Endothelial cell of umbilical vein (primary cell): ENCODE results near the gene EMP2. TPM values are rescaled to one million over a fixed set of nuclear protein-coding genes. Genes with fewer than 3 reads are reported as not detected.

ENCODE experiments used
- BruUV-seq: library from RNA; stranded (reverse); fragments of 400-500 nt; replicated peaks from 2 replicates; lab custom pipeline; 2021; lab: Mats Ljungman, UMichigan
- CTCF ChIA-PET: fragments of 300-600, 350-600 bp; sonication (Branson Sonifier 250); formaldehyde crosslinking; loops from one replicate; lab custom pipeline; 2021; ENCODE audit warnings: antibody characterized with exemption, inconsistent platforms; lab: Charles Lee
- POLR2A ChIA-PET: fragments of 300-600, 350-600 bp; sonication (Branson Sonifier 250); formaldehyde crosslinking; loops from one replicate; lab custom pipeline; 2021; ENCODE audit warnings: antibody characterized with exemption, inconsistent platforms; lab: Charles Lee
- DNase-seq: peaks from one replicate; pipeline ENCODE4 v3.0.0-alpha.2; 2011; ENCODE audit warnings: low read depth, low spot score
- FAIRE-seq: peaks from 2 replicates; lab custom pipeline; 2011; peaks lifted over from hg19 to GRCh38; lab: Jason Lieb, UNC
- H2AFZ ChIP-seq: 2 replicates; pipeline ENCODE4 v1.6.0; 2012; ENCODE audit warnings: low read depth, low read length, control low read depth, inconsistent platforms
- H3K27ac ChIP-seq: 2 replicates; pipeline ENCODE4 v1.5.1; 2011; ENCODE audit warnings: low read depth, mild to moderate bottlenecking, control low read depth, low read length, moderate library complexity; ENCODE audit not compliant: insufficient read depth
- H3K27me3 ChIP-seq, 2 experiments: 2 replicates each; pipeline versions ENCODE4 v1.6.0 to v1.6.1; 2011; ENCODE audit warnings: low read length in 2 of 2, mixed read lengths in 1 of 2; ENCODE audit not compliant: control insufficient read depth in 2 of 2, insufficient read depth in 2 of 2
- H3K36me3 ChIP-seq, 2 experiments: 2 replicates in 1 of 2; 3 replicates in 1 of 2; pipeline ENCODE4 v1.5.1; 2011; ENCODE audit warnings: low read length in 2 of 2, mild to moderate bottlenecking in 1 of 2, moderate library complexity in 1 of 2; ENCODE audit not compliant: control insufficient read depth in 2 of 2, insufficient read depth in 2 of 2; ENCODE audit errors: extremely low read depth in 1 of 2
- H3K4me1 ChIP-seq: 3 replicates; pipeline ENCODE4 v1.5.1; 2011; ENCODE audit warnings: mild to moderate bottlenecking, low read length; ENCODE audit not compliant: control insufficient read depth, insufficient read depth; ENCODE audit errors: extremely low read depth
- H3K4me2 ChIP-seq: 2 replicates; pipeline ENCODE4 v1.6.1; 2011; ENCODE audit warnings: low read length, control low read depth, mixed read lengths; ENCODE audit not compliant: insufficient read depth
- H3K4me3 ChIP-seq, 3 experiments: fragments of 200-600 bp in 1 of 3; sonication (generic), shearing (Covaris generic) in 1 of 3; replicated peaks in 1 of 3; 2 replicates each; pipeline ENCODE4 v1.5.1; 2011 to 2016; ENCODE audit warnings: control low read depth in 3 of 3, low read length in 3 of 3, mild to moderate bottlenecking in 2 of 3, inconsistent platforms in 1 of 3, low read depth in 1 of 3, moderate library complexity in 1 of 3; ENCODE audit not compliant: insufficient read depth in 1 of 3
- H3K79me2 ChIP-seq: 2 replicates; pipeline ENCODE4 v1.6.0; 2012; ENCODE audit warnings: low read length, inconsistent platforms; ENCODE audit not compliant: control insufficient read depth, insufficient read depth
- H3K9ac ChIP-seq: replicated peaks from 2 replicates; pipeline ENCODE3; 2011; ENCODE audit warnings: low read length, control low read depth; ENCODE audit not compliant: insufficient read depth; ENCODE audit errors: extremely low read depth
- H3K9me1 ChIP-seq: replicated peaks from 3 replicates; pipeline ENCODE4 v1.6.0; 2011; ENCODE audit warnings: mild to moderate bottlenecking, low read length; ENCODE audit not compliant: control insufficient read depth, insufficient read depth; ENCODE audit errors: extremely low read depth
- H3K9me3 ChIP-seq: replicated peaks from 2 replicates; pipeline ENCODE4 v1.5.1; 2012; ENCODE audit warnings: low read length, inconsistent platforms; ENCODE audit not compliant: control insufficient read depth, insufficient read depth
- H4K20me1 ChIP-seq: replicated peaks from 2 replicates; pipeline ENCODE3; 2011; ENCODE audit warnings: mild to moderate bottlenecking, low read length; ENCODE audit not compliant: control insufficient read depth, insufficient read depth; ENCODE audit errors: extremely low read depth
- EZH2 ChIP-seq: IDR thresholded peaks from 2 replicates; pipeline ENCODE4 v1.6.1; 2012; ENCODE audit warnings: borderline replicate concordance, low read depth, mild to moderate bottlenecking, moderate library complexity, low read length, inconsistent platforms; ENCODE audit not compliant: severe bottlenecking
- GATA2 ChIP-seq: IDR thresholded peaks from 2 replicates; pipeline ENCODE4 v1.7.0; 2011; ENCODE audit warnings: low read depth, mild to moderate bottlenecking, moderate library complexity, mixed read lengths, low read length; ENCODE audit not compliant: insufficient read length, insufficient read depth
- JUN ChIP-seq: IDR thresholded peaks from 2 replicates; pipeline ENCODE4 v1.6.1; 2011; ENCODE audit warnings: borderline replicate concordance, low read depth; ENCODE audit not compliant: insufficient read length, insufficient read depth
- MYC ChIP-seq: IDR thresholded peaks from one replicate; pipeline ENCODE4 v1.6.1; 2011; ENCODE audit warnings: mild to moderate bottlenecking, low read depth, low read length
- POLR2A ChIP-seq: IDR thresholded peaks from 2 replicates; pipeline ENCODE4 v1.6.1; 2012; ENCODE audit warnings: low read depth, mild to moderate bottlenecking, control low read depth, low read length
- POLR2AphosphoS5 ChIP-seq: IDR thresholded peaks from 2 replicates; pipeline ENCODE4 v1.6.1; 2012; ENCODE audit warnings: low read depth, mild to moderate bottlenecking, control low read depth, low read length, moderate library complexity; ENCODE audit not compliant: insufficient read depth
- dilution Hi-C: fragments of 300-500 bp; cut with MboI; formaldehyde crosslinking; loops from one replicate; pipeline ENCODE4 v1.15.0; 2019; ENCODE audit warnings: low sequenced_read_pairs; ENCODE audit not compliant: extremely low pct_ligation_motif_present
- intact Hi-C: fragments of 100-400 bp; cut with micrococcal nuclease; formaldehyde crosslinking; loops from one replicate; pipeline ENCODE4 v1.10.0; 2022
- polyA plus RNA-seq, 4 experiments: library from polyadenylated mRNA; depleted of rRNA in 3 of 4; stranded (reverse) in 3 of 4; unstranded in 1 of 4; fragments of >200 nt; gene quantifications; 2 replicates each; pipeline versions ENCODE4 v1.2.1 to v1.2.3, GENCODE V29; 2011 to 2012; ENCODE audit warnings: missing spikeins in 1 of 4
- total RNA-seq: library from RNA; stranded (reverse); gene quantifications from 2 replicates; pipeline ENCODE4 v1.2.3, GENCODE V29; 2021
- TF ChIP-seq, protein P1 (sequence below), 2 donors: IDR thresholded peaks; 1 replicate in 1 of 2; 2 replicates in 1 of 2; pipeline ENCODE4 v1.5.1; 2011; ENCODE audit warnings: low read length in 2 of 2, mild to moderate bottlenecking in 2 of 2, moderate library complexity in 2 of 2, control low read depth in 1 of 2, inconsistent platforms in 1 of 2, low read depth in 1 of 2; ENCODE audit not compliant: insufficient read depth in 1 of 2; ENCODE audit errors: extremely low read depth in 1 of 2

The EMP2 gene
- total and polyA plus RNA-seq, 2 donors (not counting 3 experiments of a cell fraction or from before 2014, with no cell fraction given) = 19.0 to 25.5 TPM

DNA sequence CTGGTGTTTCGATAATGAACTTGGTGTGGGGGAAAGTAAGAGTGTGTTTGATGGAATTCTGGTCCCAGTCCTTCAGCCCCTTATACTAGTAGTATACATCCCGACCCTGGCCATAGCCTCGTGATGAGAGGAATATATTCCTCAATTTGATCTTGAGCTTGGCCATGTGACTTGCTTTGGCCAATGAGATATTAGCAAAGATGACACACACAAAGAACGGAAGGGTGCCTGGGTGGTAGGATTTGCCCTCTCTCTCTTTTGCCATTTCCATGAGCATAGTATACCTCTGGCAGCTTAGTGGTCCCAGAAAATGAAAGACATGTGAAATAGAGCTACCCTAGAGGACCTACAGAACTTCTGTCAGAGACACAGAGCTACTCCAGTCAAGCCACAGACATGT, 2.9 kb upstream of the EMP2 start:
- peaks cover under 1% of the 10 kb centered on the region for H3K4me1 ChIP-seq
- H3K9me3 ChIP-seq = no peaks in the 10 kb centered on the region
- FAIRE-seq = no peak
- no TSS peak for BruUV-seq
- H3K36me3 ChIP-seq = no peaks in the 10 kb centered on the region
- no peak overlapping the region for H3K4me3 ChIP-seq
- H3K4me2 ChIP-seq = no peak overlapping the region
- H3K79me2 ChIP-seq = no peaks in the 10 kb centered on the region
- no peaks in the 10 kb centered on the region for H4K20me1 ChIP-seq
- dilution Hi-C loops (no loop called here), intact Hi-C loops (no loop called here)
- DNase-seq = no peak
- CTCF ChIA-PET = no interaction called here
- POLR2A ChIA-PET = no interaction called here
- no peak overlapping the region for H3K27ac ChIP-seq
- no peak overlapping the region for H2AFZ ChIP-seq
- H3K27me3 ChIP-seq = peaks cover 6 to 12% of the 10 kb centered on the region in 2 experiments
- no peak overlapping the region for H3K9ac ChIP-seq
- TF ChIP-seq JUN (no peak), MYC (no peak), POLR2AphosphoS5 (no peak), GATA2 (no peak), POLR2A (no peak), EZH2 (no peak)
- TF ChIP-seq, protein P1, sequence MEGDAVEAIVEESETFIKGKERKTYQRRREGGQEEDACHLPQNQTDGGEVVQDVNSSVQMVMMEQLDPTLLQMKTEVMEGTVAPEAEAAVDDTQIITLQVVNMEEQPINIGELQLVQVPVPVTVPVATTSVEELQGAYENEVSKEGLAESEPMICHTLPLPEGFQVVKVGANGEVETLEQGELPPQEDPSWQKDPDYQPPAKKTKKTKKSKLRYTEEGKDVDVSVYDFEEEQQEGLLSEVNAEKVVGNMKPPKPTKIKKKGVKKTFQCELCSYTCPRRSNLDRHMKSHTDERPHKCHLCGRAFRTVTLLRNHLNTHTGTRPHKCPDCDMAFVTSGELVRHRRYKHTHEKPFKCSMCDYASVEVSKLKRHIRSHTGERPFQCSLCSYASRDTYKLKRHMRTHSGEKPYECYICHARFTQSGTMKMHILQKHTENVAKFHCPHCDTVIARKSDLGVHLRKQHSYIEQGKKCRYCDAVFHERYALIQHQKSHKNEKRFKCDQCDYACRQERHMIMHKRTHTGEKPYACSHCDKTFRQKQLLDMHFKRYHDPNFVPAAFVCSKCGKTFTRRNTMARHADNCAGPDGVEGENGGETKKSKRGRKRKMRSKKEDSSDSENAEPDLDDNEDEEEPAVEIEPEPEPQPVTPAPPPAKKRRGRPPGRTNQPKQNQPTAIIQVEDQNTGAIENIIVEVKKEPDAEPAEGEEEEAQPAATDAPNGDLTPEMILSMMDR (IDR thresholded peaks at IDR 0.05; ENCODE audit: extremely low read depth in 1 of 2, insufficient read depth in 1 of 2, low read depth in 1 of 2, low read length in 2 of 2) = no peak
- H3K9me1 ChIP-seq = no peaks in the 10 kb centered on the region
